GM12801 (cell line): ENCODE data around the gene SLC2A4.

ENCODE experiments used
- TF ChIP-seq, protein P1 (sequence below): IDR thresholded peaks from one replicate; pipeline ENCODE4 v1.5.1; 2011; ENCODE audit warnings: control low read depth; ENCODE audit not compliant: insufficient read length; ENCODE audit errors: extremely low read depth

The SLC2A4 gene

DNA sequence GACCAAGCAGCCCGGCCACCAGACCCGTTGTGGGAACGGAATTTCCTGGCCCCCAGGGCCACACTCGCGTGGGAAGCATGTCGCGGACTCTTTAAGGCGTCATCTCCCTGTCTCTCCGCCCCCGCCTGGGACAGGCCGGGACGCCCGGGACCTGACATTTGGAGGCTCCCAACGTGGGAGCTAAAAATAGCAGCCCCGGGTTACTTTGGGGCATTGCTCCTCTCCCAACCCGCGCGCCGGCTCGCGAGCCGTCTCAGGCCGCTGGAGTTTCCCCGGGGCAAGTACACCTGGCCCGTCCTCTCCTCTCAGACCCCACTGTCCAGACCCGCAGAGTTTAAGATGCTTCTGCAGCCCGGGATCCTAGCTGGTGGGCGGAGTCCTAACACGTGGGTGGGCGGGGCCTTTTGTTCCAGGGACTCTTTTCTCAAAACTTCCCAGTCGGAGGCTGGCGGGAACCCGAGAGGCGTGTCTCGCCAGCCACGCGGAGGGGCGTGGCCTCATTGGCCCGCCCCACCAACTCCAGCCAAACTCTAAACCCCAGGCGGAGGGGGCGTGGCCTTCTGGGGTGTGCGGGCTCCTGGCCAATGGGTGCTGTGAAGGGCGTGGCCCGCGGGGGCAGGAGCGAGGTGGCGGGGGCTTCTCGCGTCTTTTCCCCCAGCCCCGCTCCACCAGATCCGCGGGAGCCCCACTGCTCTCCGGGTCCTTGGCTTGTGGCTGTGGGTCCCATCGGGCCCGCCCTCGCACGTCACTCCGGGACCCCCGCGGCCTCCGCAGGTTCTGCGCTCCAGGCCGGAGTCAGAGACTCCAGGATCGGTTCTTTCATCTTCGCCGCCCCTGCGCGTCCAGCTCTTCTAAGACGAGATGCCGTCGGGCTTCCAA is at the start of gene SLC2A4:
TSS of gene SLC2A4 (plus strand) at position 645 of the 879 bp plus-strand sequence. CDS start at position 862, 217 bp downstream.
- TF ChIP-seq, protein P1, sequence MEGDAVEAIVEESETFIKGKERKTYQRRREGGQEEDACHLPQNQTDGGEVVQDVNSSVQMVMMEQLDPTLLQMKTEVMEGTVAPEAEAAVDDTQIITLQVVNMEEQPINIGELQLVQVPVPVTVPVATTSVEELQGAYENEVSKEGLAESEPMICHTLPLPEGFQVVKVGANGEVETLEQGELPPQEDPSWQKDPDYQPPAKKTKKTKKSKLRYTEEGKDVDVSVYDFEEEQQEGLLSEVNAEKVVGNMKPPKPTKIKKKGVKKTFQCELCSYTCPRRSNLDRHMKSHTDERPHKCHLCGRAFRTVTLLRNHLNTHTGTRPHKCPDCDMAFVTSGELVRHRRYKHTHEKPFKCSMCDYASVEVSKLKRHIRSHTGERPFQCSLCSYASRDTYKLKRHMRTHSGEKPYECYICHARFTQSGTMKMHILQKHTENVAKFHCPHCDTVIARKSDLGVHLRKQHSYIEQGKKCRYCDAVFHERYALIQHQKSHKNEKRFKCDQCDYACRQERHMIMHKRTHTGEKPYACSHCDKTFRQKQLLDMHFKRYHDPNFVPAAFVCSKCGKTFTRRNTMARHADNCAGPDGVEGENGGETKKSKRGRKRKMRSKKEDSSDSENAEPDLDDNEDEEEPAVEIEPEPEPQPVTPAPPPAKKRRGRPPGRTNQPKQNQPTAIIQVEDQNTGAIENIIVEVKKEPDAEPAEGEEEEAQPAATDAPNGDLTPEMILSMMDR, result no peak

DNA sequence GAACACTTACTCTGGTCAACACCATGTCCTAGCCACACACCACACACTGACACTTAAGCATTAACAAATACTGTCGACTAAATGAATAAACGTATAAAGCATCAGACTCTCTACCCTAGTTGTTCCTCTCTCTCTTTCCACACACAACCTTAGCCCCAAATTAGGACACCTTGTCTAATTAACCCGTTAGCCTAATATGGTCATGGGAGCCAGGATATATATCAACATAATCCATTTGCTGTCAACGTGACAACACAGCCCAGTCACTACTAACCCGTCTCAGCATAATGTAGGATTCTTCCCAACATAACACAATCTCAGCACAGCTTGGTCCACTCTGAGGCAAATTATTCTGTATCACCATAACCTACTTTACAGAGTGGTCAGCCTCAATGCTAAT is 49.4 kb upstream of the SLC2A4 start:
- TF ChIP-seq, protein P1, result no peak

DNA sequence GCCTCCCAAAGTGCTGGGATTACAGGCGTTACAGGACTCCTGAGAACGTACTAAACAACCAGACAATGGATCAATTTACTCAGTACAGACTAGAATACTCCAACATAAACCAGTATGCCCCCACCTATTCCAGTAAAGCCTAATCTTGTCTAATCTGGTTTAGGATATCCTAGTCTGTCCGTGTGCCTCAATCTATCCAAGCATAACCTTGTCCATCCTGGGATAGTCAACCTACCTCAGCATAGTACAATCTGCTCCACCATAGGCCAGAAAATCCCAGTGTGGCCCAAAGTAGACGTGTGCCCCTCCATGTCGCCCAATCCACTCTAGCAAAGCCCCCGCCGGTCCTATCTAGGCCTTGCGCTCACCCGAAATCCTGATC is 47.8 kb upstream of the SLC2A4 start:
- TF ChIP-seq, protein P1, result no peak

DNA sequence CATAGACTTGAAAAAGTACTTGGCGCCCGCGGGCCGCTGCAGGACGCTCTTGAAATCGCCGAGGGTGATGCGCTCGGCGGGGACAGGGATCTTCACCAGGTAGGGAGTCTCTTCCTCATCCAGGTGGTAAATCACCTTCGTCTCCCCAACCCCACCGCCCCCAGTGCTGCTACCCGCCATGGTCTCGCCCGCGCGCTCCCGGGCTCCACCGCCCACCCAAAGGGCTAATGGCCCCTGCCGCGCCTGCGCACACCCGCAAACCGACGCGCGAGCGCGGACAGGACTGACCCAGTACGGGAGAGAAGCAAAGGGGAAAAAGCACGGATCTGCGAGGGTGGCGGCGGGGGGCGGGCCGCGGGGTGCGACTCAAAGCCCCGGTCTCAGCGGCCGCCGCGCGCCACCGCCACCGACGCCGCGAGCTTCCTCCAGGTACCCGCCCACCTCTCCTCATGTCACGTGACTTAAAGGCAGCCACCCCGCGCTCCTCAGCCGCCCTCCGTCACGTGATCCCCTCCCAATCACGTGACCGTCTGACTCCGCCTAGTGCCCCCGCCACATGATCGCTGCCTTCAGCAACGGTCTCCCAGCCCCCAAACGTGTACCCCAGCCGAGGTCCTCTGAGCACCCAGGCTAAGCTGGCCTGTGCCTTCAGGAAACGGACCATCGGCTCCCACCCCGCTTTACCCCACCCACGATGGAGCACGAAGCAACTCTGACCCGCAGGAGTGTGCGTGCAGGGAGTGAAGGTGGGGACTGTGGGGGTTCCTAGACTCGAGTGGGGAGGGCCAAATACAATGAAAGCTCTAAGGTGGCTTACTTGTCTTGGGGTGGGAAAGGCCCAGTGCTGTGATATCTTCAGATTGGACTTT is 47.2 kb upstream of the SLC2A4 start, which contains the start of gene DVL2:
TSS of gene DVL2 (minus strand) at position 435 of the 869 bp plus-strand sequence. CDS start at position 180, 255 bp downstream.
- TF ChIP-seq, protein P1, result no peak

DNA sequence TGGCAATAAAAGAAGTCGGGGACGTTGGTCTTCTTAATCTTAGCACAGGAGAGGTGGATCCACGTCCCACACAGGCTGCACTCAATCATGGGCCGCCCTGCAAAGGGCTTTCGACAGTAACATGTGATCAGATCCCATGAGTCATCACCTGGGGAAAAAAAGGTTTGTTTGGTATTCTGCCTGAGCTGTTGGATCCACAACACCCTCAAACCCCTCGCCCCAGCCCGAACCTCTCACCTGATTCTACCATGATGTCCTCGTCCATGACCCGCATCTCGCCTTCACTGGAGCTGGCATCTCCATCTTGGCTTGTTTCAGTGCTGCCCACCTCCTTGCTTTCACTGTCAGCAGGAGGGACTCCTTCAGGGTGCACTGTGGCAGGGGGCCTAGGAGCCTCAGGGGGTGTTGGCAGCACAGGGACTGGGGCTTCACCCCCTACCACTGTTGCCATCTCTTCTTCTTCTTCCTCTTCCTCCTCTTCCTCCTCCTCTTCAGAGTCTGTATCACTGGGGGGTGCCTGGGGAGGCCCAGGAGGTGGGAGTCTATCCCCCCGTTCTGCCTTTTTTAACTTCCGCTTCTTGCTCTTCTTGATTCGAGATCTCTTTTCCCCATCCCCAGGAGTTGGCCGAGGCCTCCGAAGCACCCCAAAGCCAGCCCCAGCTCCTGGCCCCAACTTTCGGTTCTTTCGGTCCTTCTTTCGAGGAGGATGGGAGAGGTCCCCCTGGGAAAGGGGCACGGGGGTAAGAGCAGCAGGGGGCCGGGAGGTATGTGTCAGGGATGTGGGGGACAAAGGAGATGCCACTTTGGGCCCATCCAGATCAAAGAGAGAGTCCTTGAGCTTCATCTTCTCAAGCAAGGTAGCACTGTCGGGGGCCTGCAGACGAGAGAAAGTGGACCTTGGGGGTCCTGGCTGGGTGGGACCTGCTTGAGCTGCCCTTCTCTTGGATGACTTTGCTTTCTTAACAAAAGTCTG is 45.5 kb upstream of the SLC2A4 start:
- TF ChIP-seq, protein P1, result no peak

DNA sequence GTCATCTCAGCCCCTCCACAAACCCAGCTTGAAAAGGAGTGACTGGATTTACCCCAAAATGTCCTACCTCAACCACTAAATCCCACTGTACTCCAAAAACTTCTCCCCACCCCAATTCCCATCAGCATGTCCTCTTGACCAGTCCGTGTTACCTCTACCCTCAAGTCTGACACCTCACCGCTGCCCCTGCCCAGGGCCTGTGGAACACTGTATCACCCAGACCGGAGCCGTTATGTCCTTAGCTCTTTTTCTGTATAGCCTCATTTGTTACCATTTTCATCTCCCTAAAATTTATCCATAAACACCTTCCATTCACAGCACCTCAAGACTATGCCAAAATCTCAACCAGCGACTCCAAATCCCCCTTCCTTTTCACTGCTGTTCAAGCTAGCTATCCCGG is 44.7 kb upstream of the SLC2A4 start:
- TF ChIP-seq, protein P1, result no peak
